ENCODE data around the gene ANAPC1.
"Not testable (repeated sequence)": the region's sequence is repeated elsewhere in the genome, so short reads cannot be mapped to it uniquely, and the experiment has no call there.

Gene ANAPC1

GRCh38 chr2:111905990-111906735, 22.2 kb upstream of the ANAPC1 start:
- TF ChIP-seq EZH2 (IDR thresholded peaks at IDR 0.05; ENCODE audit: borderline replicate concordance, low read length) (no peak), CTCF (IDR thresholded peaks at IDR 0.05; ENCODE audit: low read length) (no peak)
- H3K9me3 ChIP-seq (ENCODE audit: low read length): no peaks in the 10 kb centered on the region
- no peaks in the 10 kb centered on the region for H3F3A ChIP-seq (ENCODE audit: insufficient read depth, low read length)
- H2AFZ ChIP-seq (ENCODE audit: low read length): no peak overlapping the region
- no peak overlapping the region for H3K9ac ChIP-seq (ENCODE audit: low read length)
- H3K36me3 ChIP-seq (ENCODE audit: insufficient read depth, low read length): no peaks in the 10 kb centered on the region
- no peaks in the 10 kb centered on the region for H3K27me3 ChIP-seq (ENCODE audit: insufficient read depth, low read length)
- H3K4me1 ChIP-seq (ENCODE audit: insufficient read depth, low read length, severe bottlenecking): peaks cover 10% of the 10 kb centered on the region
- no peaks in the 10 kb centered on the region for H3K79me2 ChIP-seq (ENCODE audit: insufficient read depth, low read length)
- no peaks in the 10 kb centered on the region for H3K9me2 ChIP-seq (ENCODE audit: low read depth, low read length)
- H3K4me2 ChIP-seq (ENCODE audit: low read length): no peak overlapping the region
- no peak overlapping the region for H3K27ac ChIP-seq (ENCODE audit: low read depth, low read length, poor library complexity, severe bottlenecking)
- H4K20me1 ChIP-seq (ENCODE audit: insufficient read depth, low read length): no peaks in the 10 kb centered on the region
- no peak overlapping the region for H3K4me3 ChIP-seq (ENCODE audit: low read depth, low read length, poor library complexity, severe bottlenecking)

GRCh38 chr2:111905475-111905869, 21.5 kb upstream of the ANAPC1 start:
- not testable (repeated sequence) for H3K4me2 ChIP-seq (ENCODE audit: low read length); H3K27ac ChIP-seq (ENCODE audit: low read depth, low read length, poor library complexity, severe bottlenecking); H3K79me2 ChIP-seq (ENCODE audit: insufficient read depth, low read length)

GRCh38 chr2:111904726-111905474, 20.9 kb upstream of the ANAPC1 start:
- no peaks in the 10 kb centered on the region for H4K20me1 ChIP-seq (ENCODE audit: insufficient read depth, low read length)
- H3K79me2 ChIP-seq (ENCODE audit: insufficient read depth, low read length): no peaks in the 10 kb centered on the region
- H3K36me3 ChIP-seq (ENCODE audit: insufficient read depth, low read length): no peaks in the 10 kb centered on the region
- no peak for TF ChIP-seq CTCF (IDR thresholded peaks at IDR 0.05; ENCODE audit: low read length)
- TF ChIP-seq EZH2 (IDR thresholded peaks at IDR 0.05; ENCODE audit: borderline replicate concordance, low read length): no peak
- H3K4me1 ChIP-seq (ENCODE audit: insufficient read depth, low read length, severe bottlenecking): peaks cover 10% of the 10 kb centered on the region
- H3K4me3 ChIP-seq (ENCODE audit: low read depth, low read length, poor library complexity, severe bottlenecking): no peak overlapping the region
- H3K9me3 ChIP-seq (ENCODE audit: low read length): no peaks in the 10 kb centered on the region
- no peak overlapping the region for H2AFZ ChIP-seq (ENCODE audit: low read length)
- peaks cover 4% of the 10 kb centered on the region; the same call in 1 of the 2 replicates for H3F3A ChIP-seq (ENCODE audit: insufficient read depth, low read length)
- no peak overlapping the region for H3K9ac ChIP-seq (ENCODE audit: low read length)
- H3K4me2 ChIP-seq (ENCODE audit: low read length): no peak overlapping the region
- no peaks in the 10 kb centered on the region for H3K27me3 ChIP-seq (ENCODE audit: insufficient read depth, low read length)
- H3K27ac ChIP-seq (ENCODE audit: low read depth, low read length, poor library complexity, severe bottlenecking): no peak overlapping the region
- no peaks in the 10 kb centered on the region for H3K9me2 ChIP-seq (ENCODE audit: low read depth, low read length)

More at GRCh38 chr2:111905475-111905869, 21.5 kb upstream of the ANAPC1 start:
- not testable (repeated sequence) for H3K9me2 ChIP-seq (ENCODE audit: low read depth, low read length); H4K20me1 ChIP-seq (ENCODE audit: insufficient read depth, low read length); H3F3A ChIP-seq (ENCODE audit: insufficient read depth, low read length); H3K4me3 ChIP-seq (ENCODE audit: low read depth, low read length, poor library complexity, severe bottlenecking); H3K36me3 ChIP-seq (ENCODE audit: insufficient read depth, low read length); H2AFZ ChIP-seq (ENCODE audit: low read length); H3K9ac ChIP-seq (ENCODE audit: low read length); H3K27me3 ChIP-seq (ENCODE audit: insufficient read depth, low read length); H3K9me3 ChIP-seq (ENCODE audit: low read length)
- H3K4me1 ChIP-seq (ENCODE audit: insufficient read depth, low read length, severe bottlenecking): peaks cover 10% of the 10 kb centered on the region
